Activated CD8-positive, alpha-beta T cell treated with anti-CD3 and anti-CD28 coated beads for 36 hours (primary cell): ENCODE data around the gene LDLRAD2. TPM values are rescaled to one million over a fixed set of nuclear protein-coding genes. Genes with fewer than 3 reads are reported as not detected.

Experiments
- ATAC-seq: fragments of 200-7000 bp; cut with Tn5 transposase; one replicate; pipeline ENCODE4 v1.10.0; 2021; ENCODE audit warnings: mild to moderate bottlenecking, moderate library complexity
- CTCF ChIA-PET: fragments of 350-600 bp; sonication (Branson Sonifier 250); formaldehyde crosslinking; loops from one replicate; lab custom pipeline; 2021; ENCODE audit warnings: antibody characterized with exemption; lab: Charles Lee
- POLR2A ChIA-PET: fragments of 350-600 bp; sonication (Branson Sonifier 250); formaldehyde crosslinking; loops from one replicate; lab custom pipeline; 2021; ENCODE audit warnings: antibody characterized with exemption; lab: Charles Lee
- DNase-seq: peaks from one replicate; pipeline ENCODE4 v3.0.0-alpha.2; 2020
- H3K27ac Mint-ChIP-seq: one replicate; pipeline ENCODE4 v1.8.0; 2021; ENCODE audit warnings: mild to moderate bottlenecking, mixed read lengths
- H3K27me3 Mint-ChIP-seq: one replicate; pipeline ENCODE4 v1.8.0; 2021; ENCODE audit warnings: mixed read lengths
- H3K36me3 Mint-ChIP-seq: one replicate; pipeline ENCODE4 v1.8.0; 2021; ENCODE audit warnings: low read depth, mixed read lengths
- H3K4me1 Mint-ChIP-seq: one replicate; pipeline ENCODE4 v1.8.0; 2021; ENCODE audit warnings: low read depth, mixed read lengths
- H3K4me3 Mint-ChIP-seq: one replicate; pipeline ENCODE4 v1.8.0; 2021; ENCODE audit warnings: mild to moderate bottlenecking, moderate library complexity, mixed read lengths
- H3K9me3 Mint-ChIP-seq: one replicate; pipeline ENCODE4 v1.8.0; 2021; ENCODE audit warnings: mixed read lengths
- intact Hi-C: fragments of 100-400 bp; cut with micrococcal nuclease; formaldehyde crosslinking; loops from one replicate; pipeline ENCODE4 v1.10.0; 2022
- total RNA-seq, 2 experiments: library from RNA; stranded (reverse); gene quantifications; one replicate each; pipeline ENCODE4 v1.2.3, GENCODE V29; 2021
- TF ChIP-seq, protein P1 (sequence below): fragments of 200-600 bp; IDR thresholded peaks from one replicate; pipeline ENCODE4 v1.8.0; 2022; ENCODE audit warnings: antibody characterized with exemption, mild to moderate bottlenecking

LDLRAD2 gene
- total RNA-seq, 2 experiments from 2014 or later: 0.07 TPM; not detected in 1

DNA sequence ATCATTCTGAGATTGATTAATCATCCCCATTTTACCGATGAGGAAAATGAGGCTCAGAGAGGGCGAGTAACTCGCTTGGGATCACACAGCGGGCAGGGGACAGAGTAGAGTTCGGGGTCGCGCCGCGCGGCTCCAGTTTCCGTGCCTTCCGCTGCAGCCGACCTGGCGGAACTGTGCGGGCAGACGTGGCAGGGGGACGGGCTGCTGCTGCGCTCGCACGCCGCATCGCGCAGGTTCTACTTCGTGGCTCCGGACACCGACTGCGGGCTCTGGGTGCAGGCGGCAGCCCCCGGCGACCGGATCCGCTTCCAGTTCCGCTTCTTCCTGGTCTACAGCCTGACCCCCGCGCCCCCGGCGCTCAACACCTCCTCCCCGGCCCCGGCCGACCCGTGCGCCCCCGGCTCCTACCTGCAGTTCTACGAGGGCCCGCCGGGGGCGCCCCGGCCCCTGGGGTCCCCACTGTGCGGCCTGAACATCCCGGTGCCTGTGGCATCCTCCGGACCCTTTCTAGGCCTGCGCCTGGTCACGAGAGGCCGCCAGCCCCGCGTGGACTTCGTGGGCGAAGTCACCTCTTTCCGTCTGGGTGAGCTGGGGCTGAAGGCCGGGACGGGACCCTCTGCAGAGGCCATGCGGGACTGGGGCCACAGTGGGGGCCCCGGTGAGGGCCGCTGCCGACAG lies 2.3 kb downstream of the LDLRAD2 start:
- H3K27me3 Mint-ChIP-seq: peaks cover 15% of the 10 kb centered on the region
- ATAC-seq: peak; percentile 86
- no peaks in the 10 kb centered on the region for H3K9me3 Mint-ChIP-seq
- H3K4me1 Mint-ChIP-seq: peaks cover 6% of the 10 kb centered on the region
- no peaks in the 10 kb centered on the region for H3K36me3 Mint-ChIP-seq
- no peak overlapping the region for H3K27ac Mint-ChIP-seq
- intact Hi-C loops: no loop called here
- peak; percentile 51 for DNase-seq
- CTCF ChIA-PET: no interaction called here
- POLR2A ChIA-PET: no interaction called here
- TF ChIP-seq, protein P1, sequence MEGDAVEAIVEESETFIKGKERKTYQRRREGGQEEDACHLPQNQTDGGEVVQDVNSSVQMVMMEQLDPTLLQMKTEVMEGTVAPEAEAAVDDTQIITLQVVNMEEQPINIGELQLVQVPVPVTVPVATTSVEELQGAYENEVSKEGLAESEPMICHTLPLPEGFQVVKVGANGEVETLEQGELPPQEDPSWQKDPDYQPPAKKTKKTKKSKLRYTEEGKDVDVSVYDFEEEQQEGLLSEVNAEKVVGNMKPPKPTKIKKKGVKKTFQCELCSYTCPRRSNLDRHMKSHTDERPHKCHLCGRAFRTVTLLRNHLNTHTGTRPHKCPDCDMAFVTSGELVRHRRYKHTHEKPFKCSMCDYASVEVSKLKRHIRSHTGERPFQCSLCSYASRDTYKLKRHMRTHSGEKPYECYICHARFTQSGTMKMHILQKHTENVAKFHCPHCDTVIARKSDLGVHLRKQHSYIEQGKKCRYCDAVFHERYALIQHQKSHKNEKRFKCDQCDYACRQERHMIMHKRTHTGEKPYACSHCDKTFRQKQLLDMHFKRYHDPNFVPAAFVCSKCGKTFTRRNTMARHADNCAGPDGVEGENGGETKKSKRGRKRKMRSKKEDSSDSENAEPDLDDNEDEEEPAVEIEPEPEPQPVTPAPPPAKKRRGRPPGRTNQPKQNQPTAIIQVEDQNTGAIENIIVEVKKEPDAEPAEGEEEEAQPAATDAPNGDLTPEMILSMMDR: peak; percentile 83
- H3K4me3 Mint-ChIP-seq: peak overlapping the region; percentile 48

DNA sequence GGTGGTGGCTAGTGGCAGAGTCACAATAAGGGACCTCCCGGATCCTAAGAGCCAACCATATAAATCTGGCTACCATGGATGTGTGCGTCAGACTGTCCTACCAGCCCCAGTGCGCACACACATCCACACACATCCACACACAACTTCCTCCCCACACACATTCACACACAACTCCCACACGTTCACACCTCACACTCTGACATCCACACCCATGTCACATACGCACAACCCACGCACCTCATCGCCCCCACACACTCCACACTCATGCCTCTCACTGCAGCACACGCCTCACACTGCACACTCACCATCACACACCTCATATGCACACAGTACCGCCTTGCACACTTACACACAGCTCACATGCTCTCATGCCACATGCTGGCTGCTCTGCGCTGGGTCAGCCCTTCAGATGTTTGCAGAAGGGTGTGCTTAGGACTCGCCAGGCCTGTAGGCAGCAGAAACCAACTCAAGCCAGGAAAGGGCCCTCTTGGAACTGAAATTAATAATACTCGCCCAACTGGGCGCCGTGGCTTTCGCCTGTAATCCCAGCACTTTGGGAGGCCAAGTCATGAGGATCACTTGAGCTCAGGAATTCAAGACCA lies 3.0 kb downstream of the LDLRAD2 start:
- ChIA-PET CTCF (no interaction called here), POLR2A (no interaction called here)
- Mint-ChIP-seq H3K36me3 (no peaks in the 10 kb centered on the region), H3K27ac (no peak overlapping the region), H3K4me3 (peak overlapping the region; percentile 19), H3K4me1 (peaks cover 6% of the 10 kb centered on the region), H3K27me3 (peaks cover 15% of the 10 kb centered on the region), H3K9me3 (no peaks in the 10 kb centered on the region)
- TF ChIP-seq, protein P1: no peak
- intact Hi-C loops: no loop called here
- ATAC-seq: no peak
- DNase-seq: no peak

DNA sequence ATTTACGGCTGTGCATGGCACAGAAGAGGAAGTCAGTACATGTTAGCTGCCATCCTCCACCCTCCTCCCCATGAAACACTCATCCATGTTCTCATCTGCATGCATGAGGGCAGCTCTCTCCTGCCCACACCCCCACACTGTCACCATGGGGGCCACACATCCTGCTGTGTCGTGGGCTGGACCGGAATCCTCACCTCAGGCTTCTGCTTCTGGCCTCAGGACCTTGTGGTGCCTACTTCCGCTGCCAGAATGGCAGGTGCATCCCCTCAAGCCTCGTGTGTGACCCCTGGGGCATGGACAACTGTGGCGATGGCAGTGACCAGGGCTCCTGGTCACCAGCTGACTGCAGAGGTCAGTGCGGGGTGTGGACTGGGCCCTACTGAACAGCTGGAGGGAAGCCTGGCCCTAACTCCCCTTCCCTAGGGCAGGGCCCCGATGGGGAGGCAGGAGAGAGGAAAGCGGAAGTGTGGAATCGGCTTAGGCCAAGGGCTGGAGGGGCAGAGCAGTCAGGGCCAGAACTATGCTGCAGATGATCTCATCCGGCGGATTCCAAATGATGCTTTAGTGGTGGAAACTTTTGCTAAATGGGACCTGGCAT lies 3.8 kb downstream of the LDLRAD2 start:
- Mint-ChIP-seq H3K4me1 (peaks cover 6% of the 10 kb centered on the region), H3K36me3 (no peaks in the 10 kb centered on the region), H3K4me3 (no peak overlapping the region), H3K27ac (no peak overlapping the region), H3K9me3 (no peaks in the 10 kb centered on the region), H3K27me3 (peaks cover 13% of the 10 kb centered on the region)
- ATAC-seq (no peak), DNase-seq (no peak)
- POLR2A ChIA-PET: no interaction called here
- TF ChIP-seq, protein P1: no peak
- CTCF ChIA-PET: no interaction called here
- intact Hi-C loops: no loop called here

DNA sequence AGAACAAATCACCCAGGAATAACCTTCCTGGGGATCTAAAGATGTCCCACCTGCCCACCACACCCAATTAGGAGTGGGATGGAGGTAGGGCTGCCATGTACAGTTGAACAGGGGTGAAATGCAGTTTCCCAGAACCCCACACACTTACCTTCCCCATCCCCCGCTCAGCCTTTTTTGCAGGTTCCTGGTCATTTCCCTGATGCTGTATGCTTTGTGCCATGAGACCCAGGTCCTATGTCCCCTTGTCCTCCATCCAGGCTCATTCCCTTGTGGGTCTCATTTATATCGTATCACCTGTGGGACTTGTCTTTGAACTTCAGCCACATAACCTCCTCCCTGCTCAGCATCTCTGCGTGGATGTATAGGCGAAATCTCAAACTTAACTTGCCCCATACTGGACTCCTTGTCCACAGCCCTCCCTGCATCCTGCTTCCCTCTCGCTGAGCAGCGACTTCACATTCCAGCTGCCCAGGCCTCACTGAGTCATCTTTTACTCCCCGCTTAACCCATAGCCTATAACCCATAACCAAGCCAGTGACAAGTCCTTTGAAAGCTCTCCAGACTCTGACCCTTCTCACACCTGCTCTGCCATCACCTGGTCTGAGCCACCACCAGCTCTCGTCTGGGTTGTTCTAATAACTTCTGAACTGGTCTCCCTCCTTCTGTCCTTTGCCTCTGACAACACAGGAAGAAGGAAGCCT lies 4.7 kb downstream of the LDLRAD2 start:
- H3K36me3 Mint-ChIP-seq: no peaks in the 10 kb centered on the region
- ChIA-PET CTCF (no interaction called here), POLR2A (no interaction called here)
- H3K9me3 Mint-ChIP-seq: no peaks in the 10 kb centered on the region
- intact Hi-C loops: no loop called here
- peaks cover 11% of the 10 kb centered on the region for H3K27me3 Mint-ChIP-seq
- peaks cover 6% of the 10 kb centered on the region for H3K4me1 Mint-ChIP-seq
- ATAC-seq: no peak
- no peak overlapping the region for H3K27ac Mint-ChIP-seq
- DNase-seq: no peak
- TF ChIP-seq, protein P1: no peak
- no peak overlapping the region for H3K4me3 Mint-ChIP-seq

DNA sequence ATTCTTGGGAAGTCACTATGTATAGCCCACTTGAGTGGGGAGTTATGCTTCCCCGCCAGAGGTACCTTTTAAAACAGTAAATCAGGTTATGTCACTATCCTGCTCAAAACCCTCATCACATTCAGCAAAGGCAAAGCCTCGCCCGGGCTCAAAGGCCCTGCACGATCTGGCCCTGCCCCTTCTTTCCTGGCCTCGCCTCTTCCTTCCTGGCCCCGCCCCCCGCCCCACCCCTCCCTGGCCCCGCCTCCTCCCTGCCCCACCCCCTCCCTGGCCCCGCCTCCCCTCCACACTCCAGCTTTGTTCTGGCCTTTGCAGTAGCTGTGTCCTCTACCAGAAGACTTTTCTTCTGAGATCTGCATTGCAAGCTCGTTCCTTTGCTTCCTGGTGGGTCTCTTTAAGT lies 6.6 kb downstream of the LDLRAD2 start:
- intact Hi-C loops: no loop called here
- Mint-ChIP-seq H3K4me3 (no peak overlapping the region), H3K9me3 (no peaks in the 10 kb centered on the region), H3K4me1 (peaks cover 6% of the 10 kb centered on the region), H3K27ac (no peak overlapping the region), H3K27me3 (peaks cover 4% of the 10 kb centered on the region), H3K36me3 (no peaks in the 10 kb centered on the region)
- ATAC-seq (peak; percentile 55), DNase-seq (peak; percentile 57)
- TF ChIP-seq, protein P1: no peak
- POLR2A ChIA-PET: no interaction called here
- CTCF ChIA-PET: no interaction called here
